ENCODE measurements around the gene OR51M1. TPM values are rescaled to one million over a fixed set of nuclear protein-coding genes. Genes with fewer than 3 reads are reported as not detected.

Gene OR51M1
- polyA plus RNA-seq, 3 donors = not detected

- TF ChIP-seq, protein P1, sequence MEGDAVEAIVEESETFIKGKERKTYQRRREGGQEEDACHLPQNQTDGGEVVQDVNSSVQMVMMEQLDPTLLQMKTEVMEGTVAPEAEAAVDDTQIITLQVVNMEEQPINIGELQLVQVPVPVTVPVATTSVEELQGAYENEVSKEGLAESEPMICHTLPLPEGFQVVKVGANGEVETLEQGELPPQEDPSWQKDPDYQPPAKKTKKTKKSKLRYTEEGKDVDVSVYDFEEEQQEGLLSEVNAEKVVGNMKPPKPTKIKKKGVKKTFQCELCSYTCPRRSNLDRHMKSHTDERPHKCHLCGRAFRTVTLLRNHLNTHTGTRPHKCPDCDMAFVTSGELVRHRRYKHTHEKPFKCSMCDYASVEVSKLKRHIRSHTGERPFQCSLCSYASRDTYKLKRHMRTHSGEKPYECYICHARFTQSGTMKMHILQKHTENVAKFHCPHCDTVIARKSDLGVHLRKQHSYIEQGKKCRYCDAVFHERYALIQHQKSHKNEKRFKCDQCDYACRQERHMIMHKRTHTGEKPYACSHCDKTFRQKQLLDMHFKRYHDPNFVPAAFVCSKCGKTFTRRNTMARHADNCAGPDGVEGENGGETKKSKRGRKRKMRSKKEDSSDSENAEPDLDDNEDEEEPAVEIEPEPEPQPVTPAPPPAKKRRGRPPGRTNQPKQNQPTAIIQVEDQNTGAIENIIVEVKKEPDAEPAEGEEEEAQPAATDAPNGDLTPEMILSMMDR (IDR thresholded peaks at IDR 0.05) = no peak
- no peaks in the 10 kb centered on the region for H3K27me3 ChIP-seq (ENCODE audit: control insufficient read depth in 2 of 2, insufficient read depth in 2 of 2, low read length in 2 of 2)
- H3K4me3 ChIP-seq (replicated peaks in 1 of 3; ENCODE audit: low read depth in 2 of 3, low read length in 3 of 3) = no peak overlapping the region
- 100% methylated on average over 1 of the region's 3 CpGs for WGBS (ENCODE audit: insufficient coverage)
- Mint-ChIP-seq H3K4me3 (no peak overlapping the region), H3K36me3 (no peaks in the 10 kb centered on the region), H3K27me3 (ENCODE audit: low read depth in 3 of 3) (peaks cover 0 to 1% (median 0%) of the 10 kb centered on the region in 3 donors), H3K4me1 (peaks cover 3% of the 10 kb centered on the region), H3K27ac (no peak overlapping the region), H3K9me3 (peaks cover 1 to 5% (median 3%) of the 10 kb centered on the region in 7 donors)
- H3K4me2 ChIP-seq (replicated peaks; ENCODE audit: extremely low read depth, low read length, poor library complexity, severe bottlenecking) = no peak overlapping the region
- no peaks in the 10 kb centered on the region for H3K4me1 ChIP-seq (ENCODE audit: control insufficient read depth in 1 of 2, insufficient read depth in 2 of 2, low read length in 2 of 2)
- H4K20me1 ChIP-seq (ENCODE audit: insufficient read depth, low read length) = no peaks in the 10 kb centered on the region
- H3K27ac ChIP-seq (ENCODE audit: low read depth in 1 of 2, low read length in 2 of 2) = no peak overlapping the region
- no peak for DNase-seq
- H3K9ac ChIP-seq (ENCODE audit: insufficient read depth, low read length, poor library complexity, severe bottlenecking) = no peak overlapping the region
- intact Hi-C loops (cut with micrococcal nuclease) = no loop called here
- H3K36me3 ChIP-seq (replicated peaks in 1 of 2; ENCODE audit: control insufficient read depth in 1 of 2, insufficient read depth in 2 of 2, low read length in 2 of 2) = no peaks in the 10 kb centered on the region
- peaks cover 0 to 4% of the 10 kb centered on the region in 2 donors for H3K9me3 ChIP-seq (replicated peaks in 1 of 2; ENCODE audit: control insufficient read depth in 1 of 2, insufficient read depth in 1 of 2, low read length in 2 of 2)
- H2AFZ ChIP-seq (ENCODE audit: insufficient read depth, low read depth, low read length, poor library complexity, severe bottlenecking) = no peak overlapping the region
- no peaks in the 10 kb centered on the region for H3K79me2 ChIP-seq (ENCODE audit: insufficient read depth, low read length)
Measured at GRCh38 chr11:5368502-5369043, 15.0 kb upstream of the OR51M1 start.

DNA sequence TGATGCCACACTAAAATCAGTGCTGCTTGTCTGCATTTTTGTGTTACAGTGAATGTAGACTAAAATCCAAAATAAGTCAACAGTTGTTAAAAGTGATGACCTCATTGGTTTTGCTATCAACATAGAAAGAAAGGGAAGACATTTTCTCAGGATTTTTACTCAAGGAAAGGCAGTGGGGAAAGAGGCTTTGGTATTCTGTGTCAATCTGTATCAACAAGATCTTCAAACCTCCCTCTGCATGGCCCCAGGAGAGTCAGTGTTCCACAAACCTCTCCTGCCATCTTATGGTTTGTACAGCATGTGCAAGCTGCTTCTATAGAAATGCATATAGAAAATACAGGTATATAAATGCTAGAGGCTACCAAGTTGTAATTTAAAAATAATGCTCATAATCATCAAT lies 13.8 kb upstream of the OR51M1 start:
- H3K4me1 Mint-ChIP-seq = peaks cover 3% of the 10 kb centered on the region
- H3K27ac Mint-ChIP-seq = no peak overlapping the region
- Histone ChIP-seq H3K9ac (ENCODE audit: insufficient read depth, low read length, poor library complexity, severe bottlenecking) (no peak overlapping the region), H3K4me3 (replicated peaks in 1 of 3; ENCODE audit: low read depth in 2 of 3, low read length in 3 of 3) (no peak overlapping the region), H3K27me3 (ENCODE audit: control insufficient read depth in 2 of 2, insufficient read depth in 2 of 2, low read length in 2 of 2) (no peaks in the 10 kb centered on the region), H3K4me1 (ENCODE audit: control insufficient read depth in 1 of 2, insufficient read depth in 2 of 2, low read length in 2 of 2) (no peaks in the 10 kb centered on the region), H3K4me2 (replicated peaks; ENCODE audit: extremely low read depth, low read length, poor library complexity, severe bottlenecking) (no peak overlapping the region), H2AFZ (ENCODE audit: insufficient read depth, low read depth, low read length, poor library complexity, severe bottlenecking) (no peak overlapping the region), H3K79me2 (ENCODE audit: insufficient read depth, low read length) (no peaks in the 10 kb centered on the region), H3K36me3 (replicated peaks in 1 of 2; ENCODE audit: control insufficient read depth in 1 of 2, insufficient read depth in 2 of 2, low read length in 2 of 2) (no peaks in the 10 kb centered on the region), H3K27ac (ENCODE audit: low read depth in 1 of 2, low read length in 2 of 2) (no peak overlapping the region), H4K20me1 (ENCODE audit: insufficient read depth, low read length) (no peaks in the 10 kb centered on the region), H3K9me3 (replicated peaks in 1 of 2; ENCODE audit: control insufficient read depth in 1 of 2, insufficient read depth in 1 of 2, low read length in 2 of 2) (peaks cover 0 to 5% of the 10 kb centered on the region in 2 donors)
- DNase-seq = no peak
- intact Hi-C loops (cut with micrococcal nuclease) = no loop called here
- H3K9me3 Mint-ChIP-seq = peaks cover 2 to 11% (median 3%) of the 10 kb centered on the region in 7 donors
- TF ChIP-seq, protein P1 (IDR thresholded peaks at IDR 0.05) = no peak
- no peaks in the 10 kb centered on the region for H3K36me3 Mint-ChIP-seq
- peaks cover 0 to 1% (median 0%) of the 10 kb centered on the region in 3 donors for H3K27me3 Mint-ChIP-seq (ENCODE audit: low read depth in 3 of 3)
- no peak overlapping the region for H3K4me3 Mint-ChIP-seq

Measured in CD14-positive monocyte (primary cell).